GM12878 (cell line): ENCODE measurements around the gene GALNT17. TPM values are rescaled to one million over a fixed set of nuclear protein-coding genes. Genes with fewer than 3 reads are reported as not detected.

Experiments
- ATAC-seq: fragments of 200-7000 bp; cut with Tn5 transposase; 3 replicates; pipeline ENCODE4 v1.9.1; 2020; ENCODE audit warnings: mild to moderate bottlenecking, moderate library complexity
- BruUV-seq: library from RNA; stranded (reverse); fragments of 400-500 nt; replicated peaks from 2 replicates; lab custom pipeline; 2021; lab: Mats Ljungman, UMichigan
- CTCF ChIA-PET: fragments of 300-600 bp; sonication (Branson Sonifier 250); formaldehyde crosslinking; extraction: SDS; loops from one replicate; lab custom pipeline; 2021; ENCODE audit warnings: inconsistent platforms; lab: Yijun Ruan, JAX
- POLR2A ChIA-PET: fragments of 350-600 bp; formaldehyde crosslinking; extraction: SDS; loops from one replicate; lab custom pipeline; 2021; ENCODE audit warnings: inconsistent platforms; lab: Charles Lee
- RAD21 ChIA-PET: fragments of 300-600 bp; sonication (Branson Sonifier 250); formaldehyde crosslinking; loops from one replicate; lab custom pipeline; 2023; ENCODE audit warnings: antibody characterized with exemption; ENCODE audit not compliant: unreplicated experiment; lab: Charles Lee
- SMC1A ChIA-PET: fragments of 300-600 bp; sonication (Branson Sonifier 250); formaldehyde crosslinking; loops from one replicate; lab custom pipeline; 2023; ENCODE audit not compliant: unreplicated experiment, uncharacterized antibody; lab: Charles Lee
- DNase-seq: peaks from one replicate; pipeline ENCODE4 v3.0.0-alpha.2; 2011; ENCODE audit warnings: low read depth, low spot score
- FAIRE-seq: peaks from 3 replicates; lab custom pipeline; 2011; peaks lifted over from hg19 to GRCh38; lab: Jason Lieb, UNC
- H2AFZ ChIP-seq: 2 replicates; pipeline ENCODE4 v1.6.0; 2011; ENCODE audit warnings: low read depth, low read length, control low read depth; ENCODE audit not compliant: control insufficient read depth
- H3K27ac ChIP-seq: 2 replicates; pipeline ENCODE4 v1.5.1; 2011; ENCODE audit warnings: control low read depth; ENCODE audit not compliant: control insufficient read depth, insufficient read depth
- H3K27me3 ChIP-seq, 2 experiments: replicated peaks in 1 of 2; 2 replicates each; pipeline versions ENCODE4 v1.6.0 to v1.6.1; 2011; ENCODE audit warnings: low read length in 1 of 2; ENCODE audit not compliant: control insufficient read depth in 2 of 2, insufficient read depth in 2 of 2
- H3K36me3 ChIP-seq, 2 experiments: 2 replicates each; pipeline ENCODE4 v1.5.1; 2011; ENCODE audit warnings: low read length in 1 of 2; ENCODE audit not compliant: control insufficient read depth in 2 of 2, insufficient read depth in 2 of 2
- H3K4me1 ChIP-seq: 2 replicates; pipeline ENCODE4 v1.6.1; 2011; ENCODE audit warnings: mild to moderate bottlenecking, low read length, moderate library complexity, mixed read lengths; ENCODE audit not compliant: control insufficient read depth, insufficient read depth
- H3K4me2 ChIP-seq: 2 replicates; pipeline ENCODE4 v1.6.0; 2011; ENCODE audit warnings: control low read depth; ENCODE audit not compliant: control insufficient read depth, insufficient read depth
- H3K4me3 ChIP-seq: fragments of 200-600 bp; sonication (generic); 2 replicates; pipeline ENCODE4 v1.5.1; 2016
- H3K79me2 ChIP-seq: 2 replicates; pipeline ENCODE4 v1.6.0; 2011; ENCODE audit warnings: low read length; ENCODE audit not compliant: control insufficient read depth, insufficient read depth
- H3K9ac ChIP-seq: 2 replicates; pipeline ENCODE4 v1.8.0; 2011; ENCODE audit warnings: low read length, control low read depth, mixed read lengths; ENCODE audit not compliant: control insufficient read depth, insufficient read depth
- H3K9me3 ChIP-seq: replicated peaks from 3 replicates; pipeline ENCODE4 v1.5.1; 2011; ENCODE audit warnings: mild to moderate bottlenecking, low read length; ENCODE audit not compliant: control insufficient read depth, insufficient read depth
- H4K20me1 ChIP-seq: 2 replicates; pipeline ENCODE4 v1.6.0; 2011; ENCODE audit not compliant: control insufficient read depth, insufficient read depth
- BCL11A ChIP-seq: IDR thresholded peaks from 2 replicates; pipeline ENCODE4 v1.6.1; 2011; ENCODE audit warnings: low read depth, low read length
- BCL3 ChIP-seq: IDR thresholded peaks from 2 replicates; pipeline ENCODE4 v1.6.1; 2011; ENCODE audit warnings: borderline replicate concordance, low read depth, mild to moderate bottlenecking, moderate library complexity, low read length; ENCODE audit not compliant: insufficient read depth, poor library complexity, severe bottlenecking
- CEBPB ChIP-seq, 2 experiments: fragments of 150-350 bp in 1 of 2; IDR thresholded peaks; 2 replicates each; pipeline ENCODE4 v1.6.1; 2012 to 2014; ENCODE audit warnings: low read depth in 2 of 2, low read length in 2 of 2, borderline replicate concordance in 1 of 2, inconsistent platforms in 1 of 2
- IRF4 ChIP-seq: IDR thresholded peaks from 2 replicates; pipeline ENCODE4 v1.6.1; 2011; ENCODE audit warnings: low read depth, low read length
- JUND ChIP-seq: IDR thresholded peaks from 2 replicates; pipeline ENCODE4 v1.6.1; 2012; ENCODE audit warnings: low read depth, mild to moderate bottlenecking, low read length, improper control_type of control experiment, moderate library complexity
- MAX ChIP-seq: IDR thresholded peaks from 2 replicates; pipeline ENCODE4 v1.6.1; 2012; ENCODE audit warnings: low read depth, low read length, improper control_type of control experiment
- NFYA ChIP-seq: IDR thresholded peaks from 2 replicates; pipeline ENCODE4 v1.6.1; 2011; ENCODE audit warnings: low read depth, mild to moderate bottlenecking, low read length, improper control_type of control experiment, borderline replicate concordance
- PAX5 ChIP-seq: IDR thresholded peaks from 2 replicates; pipeline ENCODE4 v1.6.1; 2011; ENCODE audit warnings: low read depth, low read length, borderline replicate concordance
- RUNX3 ChIP-seq: IDR thresholded peaks from 2 replicates; pipeline ENCODE4 v1.6.1; 2012; ENCODE audit warnings: low read length, inconsistent platforms
- SIN3A ChIP-seq: IDR thresholded peaks from 2 replicates; pipeline ENCODE4 v1.6.1; 2012; ENCODE audit warnings: low read depth, low read length, improper control_type of control experiment
- SIX5 ChIP-seq: IDR thresholded peaks from 2 replicates; pipeline ENCODE4 v1.6.1; 2011; ENCODE audit warnings: mild to moderate bottlenecking, low read depth, low read length, moderate library complexity; ENCODE audit not compliant: severe bottlenecking
- SKIL ChIP-seq: fragments of 450-650 bp; IDR thresholded peaks from 2 replicates; pipeline ENCODE4 v1.6.1; 2017; ENCODE audit warnings: mild to moderate bottlenecking, low read depth, inconsistent platforms; ENCODE audit not compliant: poor library complexity, severe bottlenecking
- SMAD1 ChIP-seq: fragments of 450-650 bp; IDR thresholded peaks from 2 replicates; pipeline ENCODE4 v1.6.1; 2018; ENCODE audit warnings: mild to moderate bottlenecking, low read depth; ENCODE audit not compliant: partially characterized antibody
- SREBF1 ChIP-seq: IDR thresholded peaks from 2 replicates; pipeline ENCODE4 v1.6.1; 2012; ENCODE audit warnings: mild to moderate bottlenecking, low read length
- SREBF2 ChIP-seq: IDR thresholded peaks from 2 replicates; pipeline ENCODE4 v1.6.1; 2012; ENCODE audit warnings: mild to moderate bottlenecking, low read length
- SRF ChIP-seq, 2 experiments: IDR thresholded peaks; 2 replicates each; pipeline ENCODE4 v1.6.1; 2011; ENCODE audit warnings: low read depth in 2 of 2, low read length in 2 of 2, mild to moderate bottlenecking in 1 of 2, moderate library complexity in 1 of 2
- USF1 ChIP-seq: IDR thresholded peaks from 2 replicates; pipeline ENCODE4 v1.6.1; 2011; ENCODE audit warnings: borderline replicate concordance, low read depth, mild to moderate bottlenecking, moderate library complexity, mixed read lengths, low read length; ENCODE audit not compliant: insufficient read depth; ENCODE audit errors: extremely low read length
- ZNF217 ChIP-seq: fragments of 450-650 bp; IDR thresholded peaks from 2 replicates; pipeline ENCODE4 v1.6.1; 2017; ENCODE audit warnings: antibody characterized with exemption, mild to moderate bottlenecking
- ZNF274 ChIP-seq: IDR thresholded peaks from one replicate; pipeline ENCODE4 v1.8.0; 2011; ENCODE audit not compliant: insufficient read length, insufficient read depth
- WGBS: methylation state at CpG from one replicate; pipeline ENCODE4 v1.1.6; 2016; ENCODE audit warnings: low lambda C conversion rate; ENCODE audit not compliant: insufficient replicate concordance, insufficient coverage; ENCODE audit errors: missing lambda C conversion rate; 5-methylcytosine and 5-hydroxymethylcytosine counted together
- in situ Hi-C: fragments of 300-500 bp; cut with MboI; formaldehyde crosslinking; loops from 9 replicates; pipeline ENCODE4 v1.14.3; 2018; ENCODE audit warnings: mixed read lengths
- intact Hi-C: fragments of 100-400 bp; cut with micrococcal nuclease; formaldehyde crosslinking; loops from one replicate; pipeline ENCODE4 v1.14.2; 2022; ENCODE audit not compliant: unreplicated experiment
- polyA plus RNA-seq, 11 experiments: library from polyadenylated mRNA; depleted of rRNA in 4 of 11; unstranded in 6 of 11; stranded (reverse) in 5 of 11; fragments of >200 nt; fragmentation: Nextera tagmentation in 4 of 11; fragmentation: Illumina TruSeq in 1 of 11; extraction: Ambion mirVana in 4 of 11; extraction: Trizol in 1 of 11; gene quantifications; 1 replicate in 1 of 11; 2 replicates in 10 of 11; pipeline versions ENCODE4 v1.2.1 to v1.2.3, GENCODE V29; 2011 to 2016; ENCODE audit warnings: inconsistent platforms in 2 of 11, missing spikeins in 2 of 11, low read depth in 1 of 11
- total RNA-seq, 4 experiments: library from RNA; depleted of rRNA in 3 of 4; stranded (reverse); fragments of >200 nt in 3 of 4; fragmentation: Illumina TruSeq in 1 of 4; extraction: Trizol in 1 of 4; gene quantifications; 2 replicates each; pipeline versions ENCODE4 v1.2.1 to v1.2.3, GENCODE V29; 2013 to 2021

Gene GALNT17
- total and polyA plus RNA-seq, 10 of the 15 experiments (the other 5 are each of a cell fraction or from before 2014, with no cell fraction given) = 0.12 to 0.15 TPM; not detected in 8

GRCh38 chr7:71466448-71467145 lies 334.7 kb downstream of the GALNT17 start:
- SMC1A ChIA-PET = no interaction called here
- no peak for FAIRE-seq
- TF ChIP-seq SMAD1 = no peak
- TF ChIP-seq BCL11A = no peak
- no peak for TF ChIP-seq ZNF274
- TF ChIP-seq BCL3 = no peak
- TF ChIP-seq RUNX3 = no peak
- TF ChIP-seq ZNF217 = no peak
- TF ChIP-seq SKIL = no peak
- no peak for TF ChIP-seq SIX5
- no peak for TF ChIP-seq CEBPB (IDR thresholded peaks at IDR 0.05; ENCODE audit: borderline replicate concordance in 1 of 2, low read depth in 2 of 2, low read length in 2 of 2)
- TF ChIP-seq SREBF2 = no peak
- no peak for TF ChIP-seq IRF4
- TF ChIP-seq NFYA = no peak
- no peak for TF ChIP-seq MAX
- TF ChIP-seq USF1 = no peak
- TF ChIP-seq SIN3A = no peak
- TF ChIP-seq PAX5 = no peak
- TF ChIP-seq JUND = no peak
- no peak for TF ChIP-seq SRF (IDR thresholded peaks at IDR 0.05; ENCODE audit: low read depth in 2 of 2, low read length in 2 of 2)
- TF ChIP-seq SREBF1 = no peak

More at GRCh38 chr7:71466448-71467145, 334.7 kb downstream of the GALNT17 start:
- Histone ChIP-seq H3K4me3 (no peak overlapping the region), H3K9me3 (no peaks in the 10 kb centered on the region; the same call in 2 of the 3 replicates), H3K4me1 (no peaks in the 10 kb centered on the region), H3K79me2 (no peaks in the 10 kb centered on the region), H2AFZ (no peak overlapping the region), H3K27me3 (no peaks in the 10 kb centered on the region), H3K36me3 (no peaks in the 10 kb centered on the region), H3K4me2 (no peak overlapping the region), H3K27ac (no peak overlapping the region), H3K9ac (no peak overlapping the region), H4K20me1 (no peaks in the 10 kb centered on the region)
- DNase-seq (no peak), ATAC-seq (no peak)
- CTCF ChIA-PET = no interaction called here
- intact Hi-C loops = no loop called here
- RAD21 ChIA-PET = no interaction called here
- in situ Hi-C loops = no loop called here
- 2% methylated on average over 5 of the region's 5 CpGs for WGBS
- POLR2A ChIA-PET = no interaction called here
- no TSS peak for BruUV-seq
